ENCODE measurements around the gene PLEKHA8.

The PLEKHA8 gene, protein sequence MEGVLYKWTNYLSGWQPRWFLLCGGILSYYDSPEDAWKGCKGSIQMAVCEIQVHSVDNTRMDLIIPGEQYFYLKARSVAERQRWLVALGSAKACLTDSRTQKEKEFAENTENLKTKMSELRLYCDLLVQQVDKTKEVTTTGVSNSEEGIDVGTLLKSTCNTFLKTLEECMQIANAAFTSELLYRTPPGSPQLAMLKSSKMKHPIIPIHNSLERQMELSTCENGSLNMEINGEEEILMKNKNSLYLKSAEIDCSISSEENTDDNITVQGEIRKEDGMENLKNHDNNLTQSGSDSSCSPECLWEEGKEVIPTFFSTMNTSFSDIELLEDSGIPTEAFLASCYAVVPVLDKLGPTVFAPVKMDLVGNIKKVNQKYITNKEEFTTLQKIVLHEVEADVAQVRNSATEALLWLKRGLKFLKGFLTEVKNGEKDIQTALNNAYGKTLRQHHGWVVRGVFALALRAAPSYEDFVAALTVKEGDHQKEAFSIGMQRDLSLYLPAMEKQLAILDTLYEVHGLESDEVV

DNA sequence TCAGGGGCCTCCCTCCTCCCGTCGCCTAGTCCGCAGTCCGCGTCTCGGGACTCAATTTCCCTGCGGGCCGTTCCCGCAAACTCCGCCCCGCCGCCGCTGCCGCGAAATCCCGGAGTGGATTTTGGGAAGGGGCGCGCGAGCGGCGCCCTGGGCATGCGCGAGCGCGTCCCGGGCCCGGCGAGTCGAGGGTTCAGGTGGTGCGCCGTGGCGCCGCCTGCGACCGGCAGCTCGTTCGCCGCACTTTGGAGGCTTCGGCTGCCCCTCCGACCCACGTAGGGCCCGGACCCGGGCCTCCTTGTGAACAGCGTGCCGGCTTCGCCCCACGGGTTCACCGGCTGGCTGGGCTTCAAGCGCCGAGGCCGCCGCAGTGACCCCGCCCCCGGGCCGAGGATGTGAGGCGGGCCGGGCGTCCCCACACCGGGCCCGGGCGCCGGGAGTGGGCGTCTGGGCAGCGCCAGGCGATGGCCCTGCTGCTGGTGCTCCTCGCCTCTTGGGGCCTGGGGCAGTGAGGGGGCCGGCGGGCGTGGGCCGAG is at the start of gene PLEKHA8:
Gene PLEKHA8, plus strand, starts transcription at position 197 of the 533 bp plus-strand sequence. CDS start 351 bp downstream, outside the sequence.
- in situ Hi-C loops (cut with MboI; ENCODE audit: low sequenced_read_pairs): no loop called here

DNA sequence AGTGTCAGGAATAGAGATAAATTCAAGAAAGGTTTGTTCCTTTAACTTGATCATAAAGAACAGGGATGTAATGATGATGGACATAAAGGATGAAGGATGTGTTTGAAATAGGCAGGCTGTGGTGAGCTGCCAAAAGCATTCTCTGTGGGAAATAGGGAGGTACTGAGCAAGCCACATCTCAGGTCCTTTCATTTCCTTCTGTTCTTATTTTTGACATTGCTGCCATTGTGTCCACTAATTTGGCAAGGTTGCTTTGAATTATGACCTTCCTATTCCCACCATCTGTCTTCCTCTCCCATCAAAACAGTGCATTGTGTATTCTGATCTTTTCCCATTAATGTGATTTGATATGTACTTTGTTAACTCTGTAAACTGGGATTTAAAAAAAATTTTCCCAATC is 48.1 kb upstream of the PLEKHA8 start:
- in situ Hi-C loops (cut with MboI; ENCODE audit: low sequenced_read_pairs): no loop called here

DNA sequence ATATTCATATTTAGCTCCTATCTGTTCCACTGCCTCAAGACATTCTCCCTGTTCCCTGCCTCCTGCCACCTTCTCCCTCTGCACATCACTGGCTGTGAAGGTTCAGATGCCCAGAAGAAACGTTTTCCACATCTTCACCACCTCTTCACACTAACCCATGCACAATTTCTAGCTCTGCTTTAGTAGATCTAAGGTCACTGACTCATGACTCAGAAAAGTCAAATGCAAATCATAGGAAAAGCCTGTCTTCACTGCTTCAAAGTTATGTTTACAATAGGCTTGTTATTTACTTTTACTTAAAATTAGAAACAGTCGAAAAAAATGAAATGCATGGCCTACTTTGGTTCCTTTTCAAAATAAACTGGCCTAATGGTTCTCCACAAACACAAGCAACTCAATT is 41.1 kb upstream of the PLEKHA8 start:
- in situ Hi-C loops (cut with MboI; ENCODE audit: low sequenced_read_pairs): no loop called here

DNA sequence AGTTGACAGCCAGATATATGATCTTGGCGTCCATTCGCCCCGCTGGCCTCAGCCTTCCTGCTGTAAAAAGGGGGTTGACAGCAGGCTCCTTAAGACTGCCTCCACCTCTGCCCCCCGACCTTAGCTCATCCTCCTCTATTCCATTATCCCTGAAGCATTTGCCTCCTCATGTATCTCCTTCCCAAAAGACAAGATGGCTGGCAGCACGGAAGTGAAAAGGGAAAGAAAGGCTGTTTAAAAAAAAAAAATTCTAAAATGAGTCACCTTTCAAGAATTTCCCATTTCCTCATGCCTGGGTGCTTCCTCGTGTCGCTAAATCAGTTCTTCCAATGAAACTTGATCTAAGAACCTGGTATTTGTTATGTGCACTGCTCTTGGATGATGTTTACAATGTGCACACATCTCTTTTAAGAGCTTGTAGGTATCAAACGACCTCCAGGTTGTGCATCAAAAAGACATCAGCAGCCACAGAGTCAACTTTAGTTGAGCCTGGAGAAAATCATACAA is 40.3 kb upstream of the PLEKHA8 start:
- in situ Hi-C loops (cut with MboI; ENCODE audit: low sequenced_read_pairs): no loop called here

DNA sequence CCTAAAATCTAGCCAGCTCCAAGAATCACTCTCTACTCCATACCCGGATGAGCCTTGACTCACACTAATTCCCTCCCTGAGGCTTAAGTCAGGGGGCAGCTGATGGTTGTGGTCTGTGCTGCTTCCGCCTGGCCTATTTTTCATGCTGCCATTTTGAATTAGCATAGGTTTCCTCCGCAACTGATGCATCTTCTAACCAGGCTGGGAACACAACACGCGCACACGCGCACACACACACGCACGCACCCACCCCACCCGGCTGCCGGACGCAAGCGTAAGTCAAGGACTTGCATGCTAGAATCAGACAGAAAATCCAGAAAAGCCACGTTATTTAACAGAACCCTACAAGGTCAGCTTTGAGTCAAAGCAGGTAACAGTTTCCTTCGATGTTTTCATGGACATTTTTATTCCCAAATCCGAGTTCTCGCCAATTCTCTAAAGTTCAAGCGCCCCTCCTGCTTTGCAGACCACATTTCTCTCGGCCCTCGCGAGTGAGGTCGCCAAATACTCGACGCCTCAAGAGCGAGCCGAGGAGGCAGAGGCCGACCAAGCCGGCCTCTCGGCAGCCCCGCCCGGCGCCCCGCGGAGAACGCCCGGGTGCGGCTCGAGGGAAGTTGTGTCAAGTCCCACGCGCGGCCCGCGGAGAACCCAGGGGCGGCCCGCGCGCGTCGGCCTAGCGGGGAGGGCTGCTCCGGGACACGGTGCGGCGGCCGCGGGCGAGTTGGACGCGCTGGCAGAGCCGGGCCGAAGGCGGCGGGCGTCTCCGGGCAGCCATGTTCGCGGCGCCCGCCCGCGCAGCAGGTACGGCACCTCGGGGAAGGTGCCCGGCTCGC is 39.6 kb upstream of the PLEKHA8 start:
- in situ Hi-C loops (cut with MboI; ENCODE audit: low sequenced_read_pairs): no loop called here

DNA sequence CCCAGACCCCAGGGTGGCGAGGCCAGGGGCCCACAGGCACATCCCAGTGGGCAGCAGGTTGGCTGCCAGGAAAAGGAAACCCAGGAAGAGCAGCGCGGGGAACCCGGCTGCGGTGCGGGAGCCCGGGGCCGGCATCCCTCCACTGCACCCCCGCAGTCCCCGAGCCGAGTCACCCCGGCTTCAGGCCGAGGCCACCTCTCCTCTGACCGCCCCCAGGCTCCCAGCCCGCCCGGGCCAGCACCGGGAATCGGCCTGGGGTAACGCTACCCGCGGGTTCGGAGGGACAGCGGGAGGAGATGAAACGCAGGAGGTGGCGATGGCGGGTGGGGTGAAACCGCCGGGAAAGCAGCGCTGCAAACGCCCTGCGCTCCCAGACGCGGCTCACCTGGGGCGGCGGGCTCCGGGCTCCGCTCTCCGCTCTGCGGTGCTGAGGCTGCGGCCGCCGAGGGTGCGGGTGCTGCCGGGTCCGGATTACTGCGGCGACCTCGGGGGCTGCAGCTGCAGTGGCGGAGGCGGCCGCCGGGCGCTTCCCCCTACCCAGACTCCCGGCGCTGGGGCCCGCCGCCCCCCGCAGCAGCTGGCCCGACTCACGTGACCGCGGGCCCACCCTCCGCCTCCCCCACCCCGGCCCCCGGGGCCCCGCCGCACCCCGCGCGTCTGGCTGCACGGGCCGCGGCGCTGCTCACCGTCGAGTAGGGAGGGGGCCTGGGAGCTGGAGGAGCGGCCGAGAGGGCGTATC is 38.8 kb upstream of the PLEKHA8 start, which contains the start of gene SCRN1:
Gene SCRN1, minus strand, starts transcription at position 545 of the 739 bp plus-strand sequence. CDS start 20,734 bp downstream, outside the sequence.
- in situ Hi-C loops (cut with MboI; ENCODE audit: low sequenced_read_pairs): no loop called here

DNA sequence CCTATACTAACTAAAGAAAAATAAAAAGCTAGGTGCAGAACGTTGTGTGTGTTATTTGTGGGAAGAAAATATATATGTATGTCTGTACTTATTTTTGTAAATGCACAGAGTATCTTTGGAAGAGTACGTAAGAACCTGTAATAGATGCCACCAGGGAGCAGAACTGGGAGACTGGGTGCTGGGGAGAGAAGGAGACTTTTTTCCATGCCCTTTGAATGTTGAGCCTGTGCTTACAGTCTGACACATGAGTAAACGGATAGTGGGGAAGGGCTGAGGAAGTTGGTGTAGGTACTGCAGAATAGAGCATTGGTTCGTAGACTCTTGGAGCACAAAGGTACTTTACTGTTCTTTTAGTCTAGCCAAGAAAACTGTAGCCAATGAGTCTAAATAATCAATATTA is 37.3 kb upstream of the PLEKHA8 start:
- in situ Hi-C loops (cut with MboI; ENCODE audit: low sequenced_read_pairs): no loop called here

DNA sequence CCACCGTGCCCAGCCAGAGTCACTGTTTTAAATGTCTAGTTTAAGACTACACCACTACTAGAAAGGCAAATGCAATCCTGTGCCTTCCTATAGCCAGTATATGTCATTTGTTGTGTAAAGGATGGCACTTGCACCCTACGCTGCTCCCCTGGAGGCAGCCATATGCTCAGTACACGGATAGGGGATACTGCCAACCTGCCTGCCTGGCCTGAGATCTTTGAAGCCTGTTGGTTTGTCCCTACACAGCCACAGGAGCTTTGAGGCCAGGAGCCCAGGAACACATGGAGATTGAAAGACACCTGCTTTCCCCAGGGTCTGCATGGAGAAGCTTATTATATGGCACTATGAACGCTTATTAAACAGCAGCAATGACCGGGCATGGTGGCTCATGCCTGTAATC is 36.3 kb upstream of the PLEKHA8 start:
- in situ Hi-C loops (cut with MboI; ENCODE audit: low sequenced_read_pairs): no loop called here

DNA sequence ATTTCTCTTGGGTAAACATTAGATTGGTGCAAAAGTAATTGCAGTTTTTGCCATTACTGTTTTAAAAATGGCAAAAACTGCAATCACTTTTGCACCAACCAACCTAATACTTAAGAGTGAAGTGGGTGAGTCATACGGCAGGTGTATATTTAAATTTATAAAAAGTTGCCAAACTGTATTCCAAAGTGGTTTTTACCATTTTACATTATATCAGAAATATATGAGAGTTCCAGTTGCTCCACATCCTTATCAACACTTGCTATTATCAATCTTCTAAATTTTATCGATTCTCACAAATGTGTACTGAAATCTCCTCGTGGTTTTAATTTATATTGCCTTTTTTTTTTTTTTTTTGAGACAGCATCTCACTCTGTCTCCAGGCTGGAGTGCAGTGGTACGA is 35.1 kb upstream of the PLEKHA8 start:
- in situ Hi-C loops (cut with MboI; ENCODE audit: low sequenced_read_pairs): no loop called here

DNA sequence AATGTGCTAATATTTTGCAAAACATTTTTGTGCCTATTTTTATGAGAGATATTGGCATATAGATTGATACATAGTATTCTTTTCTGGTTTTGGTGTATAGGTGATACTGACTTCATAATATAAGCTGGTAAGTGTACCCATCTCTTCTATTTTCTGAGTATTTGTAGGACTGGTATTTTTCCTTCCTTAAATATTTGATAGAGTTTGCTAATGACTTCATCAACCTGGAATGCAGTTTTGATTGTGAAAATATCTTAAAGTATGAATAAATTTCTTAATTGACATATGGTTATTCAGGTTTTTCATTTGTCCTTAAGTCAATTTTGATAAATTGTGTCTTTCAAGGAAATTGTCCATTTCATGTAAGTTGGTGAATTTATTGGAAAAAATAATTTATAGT is 32.6 kb upstream of the PLEKHA8 start:
- in situ Hi-C loops (cut with MboI; ENCODE audit: low sequenced_read_pairs): no loop called here

DNA sequence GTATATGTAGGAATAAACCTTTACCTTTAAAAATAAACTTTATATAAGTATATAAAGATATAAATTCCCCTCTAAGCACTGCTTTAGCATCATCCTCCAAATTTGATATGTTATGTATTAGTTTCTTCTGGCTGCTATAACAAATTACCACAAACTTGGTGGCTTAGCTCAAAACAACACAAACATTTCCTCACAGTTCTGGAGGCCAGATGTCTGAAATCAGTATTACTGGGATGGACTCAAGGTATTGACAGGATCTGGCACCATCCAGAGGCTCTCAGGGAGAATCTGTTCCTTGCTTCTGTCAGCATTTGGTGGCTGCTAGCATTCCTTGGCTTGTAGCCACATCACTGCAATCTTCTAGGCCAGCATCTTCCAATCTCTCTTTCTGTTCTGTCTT is 31.9 kb upstream of the PLEKHA8 start:
- in situ Hi-C loops (cut with MboI; ENCODE audit: low sequenced_read_pairs): no loop called here

DNA sequence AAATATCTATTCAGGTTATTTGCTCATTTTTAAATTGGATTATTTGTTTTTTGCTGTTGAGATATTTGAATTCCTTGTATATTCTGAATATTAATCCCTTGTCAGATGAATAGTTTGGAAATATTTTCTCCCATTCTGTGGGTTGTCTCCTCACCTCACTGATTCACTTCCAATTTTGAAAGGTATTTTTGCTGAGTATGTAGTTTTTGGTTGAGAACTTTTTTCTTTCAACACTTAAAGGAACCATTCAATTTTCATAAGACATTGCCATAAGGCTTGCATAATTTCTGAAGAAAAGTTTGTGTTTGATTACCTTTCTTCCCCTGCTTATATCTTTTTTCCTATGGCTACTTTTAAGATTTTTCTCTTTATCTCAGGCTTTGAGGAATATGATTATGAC is 29.7 kb upstream of the PLEKHA8 start:
- in situ Hi-C loops (cut with MboI; ENCODE audit: low sequenced_read_pairs): no loop called here

DNA sequence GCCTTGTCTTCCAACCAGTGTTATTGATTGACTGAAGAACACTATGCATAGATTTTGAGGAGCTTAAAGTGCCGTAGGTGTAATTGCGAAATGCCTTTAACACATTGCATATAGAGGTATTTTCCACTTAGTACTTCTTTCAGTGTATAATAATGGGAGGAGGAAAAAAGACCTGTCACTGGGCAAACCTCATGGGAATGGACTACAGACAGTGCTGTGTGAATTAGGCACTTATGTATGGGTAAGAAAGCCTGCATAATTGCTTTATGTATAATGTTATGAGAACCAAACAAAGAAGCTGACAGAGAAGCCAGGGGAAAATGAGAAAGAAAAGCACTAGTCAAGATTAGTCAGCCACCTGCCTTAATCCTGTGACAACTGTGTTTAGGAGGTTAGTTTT is 26.2 kb upstream of the PLEKHA8 start:
- in situ Hi-C loops (cut with MboI; ENCODE audit: low sequenced_read_pairs): no loop called here

DNA sequence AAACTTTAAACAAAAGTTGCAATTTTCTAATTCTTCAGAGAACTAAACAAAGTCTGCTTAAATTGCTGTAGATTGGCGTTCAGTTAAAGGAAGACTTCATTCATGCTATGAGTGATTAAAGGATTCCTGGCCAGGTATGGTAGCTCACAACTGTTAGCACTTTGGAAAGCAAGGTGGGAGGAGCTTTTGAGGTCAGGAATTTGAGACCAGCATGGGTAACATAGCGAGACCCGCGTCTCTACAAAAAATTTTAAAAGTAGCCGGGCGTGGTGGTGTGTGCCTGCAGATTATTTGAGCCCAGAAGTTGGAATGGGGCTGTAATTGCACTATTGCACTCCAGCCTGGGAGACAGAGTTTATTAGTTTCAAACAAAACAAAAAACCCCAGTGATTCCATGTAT is 25.1 kb upstream of the PLEKHA8 start:
- in situ Hi-C loops (cut with MboI; ENCODE audit: low sequenced_read_pairs): no loop called here

DNA sequence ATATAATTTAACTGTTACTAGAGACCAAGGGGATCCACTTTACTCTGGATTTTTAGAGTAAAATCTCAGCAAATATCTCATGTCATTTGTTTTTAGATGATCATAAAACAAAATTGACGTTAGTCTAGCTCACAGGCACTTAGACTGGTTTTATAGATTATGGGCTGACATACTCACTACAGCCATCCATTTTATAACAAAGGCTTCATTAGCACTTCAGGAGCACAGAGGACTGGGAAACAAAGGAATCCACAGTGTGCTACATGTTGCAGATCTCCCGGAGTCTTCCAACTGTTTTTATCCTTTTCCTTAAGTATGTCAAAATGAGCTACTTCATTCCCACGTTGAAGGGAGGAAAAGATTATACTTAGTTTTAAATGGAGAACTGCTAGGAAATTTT is 22.7 kb upstream of the PLEKHA8 start:
- in situ Hi-C loops (cut with MboI; ENCODE audit: low sequenced_read_pairs): no loop called here

DNA sequence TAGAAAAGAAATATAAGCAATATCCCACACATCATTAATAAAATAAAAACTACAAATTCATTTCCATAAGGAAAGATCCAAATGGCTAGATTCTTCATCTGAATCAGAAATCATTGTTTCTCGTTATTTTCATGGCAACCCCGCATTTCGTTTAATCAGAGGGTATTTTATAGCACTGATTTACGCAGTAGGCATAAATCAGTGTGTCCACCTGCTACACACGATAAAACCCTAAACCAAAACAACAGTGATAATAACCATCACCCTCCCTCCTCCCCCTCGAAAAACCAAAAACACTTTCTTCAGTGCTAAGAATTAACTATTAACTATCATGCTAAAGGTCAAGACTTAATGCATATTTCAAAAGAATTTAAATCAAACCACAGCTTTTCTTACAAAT is 18.2 kb upstream of the PLEKHA8 start:
- in situ Hi-C loops (cut with MboI; ENCODE audit: low sequenced_read_pairs): no loop called here

DNA sequence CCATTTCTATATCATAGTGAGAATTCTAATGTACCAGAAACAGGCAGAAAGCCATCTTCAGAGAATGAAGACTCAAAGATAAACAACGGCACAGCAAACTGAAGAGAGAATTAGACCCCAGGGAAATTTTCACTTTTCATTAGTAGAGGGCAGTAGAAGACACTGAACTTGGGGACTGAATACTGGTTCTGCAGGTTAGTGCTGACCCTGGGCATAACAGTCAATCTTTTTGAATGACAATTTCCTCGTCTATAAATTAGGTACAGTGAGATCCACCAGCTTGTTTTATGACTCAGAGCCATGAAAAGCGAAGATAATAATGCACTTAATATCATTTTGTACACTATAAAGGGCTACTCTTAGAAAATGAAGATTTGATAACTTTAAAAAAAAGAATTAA is 15.5 kb upstream of the PLEKHA8 start:
- in situ Hi-C loops (cut with MboI; ENCODE audit: low sequenced_read_pairs): no loop called here

DNA sequence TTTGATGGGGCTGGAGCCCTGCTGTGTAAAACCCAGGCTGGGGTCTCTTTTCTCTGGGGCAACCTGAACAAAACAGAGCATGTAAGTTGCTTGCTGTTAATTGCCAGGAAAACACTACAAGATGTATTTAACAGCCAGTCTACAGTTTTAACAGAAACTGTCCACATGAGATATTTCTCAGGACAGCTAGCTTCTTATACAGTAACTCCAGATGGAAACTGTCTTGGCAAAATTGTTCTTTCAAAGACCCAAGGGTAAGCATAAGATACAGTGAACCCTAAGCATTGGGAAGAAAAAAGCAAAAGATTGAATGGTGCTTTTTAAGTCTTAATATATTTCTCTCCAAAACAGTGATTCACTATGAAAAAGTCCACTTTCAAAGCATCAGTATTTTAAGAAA is 9.8 kb upstream of the PLEKHA8 start:
- in situ Hi-C loops (cut with MboI; ENCODE audit: low sequenced_read_pairs): no loop called here

DNA sequence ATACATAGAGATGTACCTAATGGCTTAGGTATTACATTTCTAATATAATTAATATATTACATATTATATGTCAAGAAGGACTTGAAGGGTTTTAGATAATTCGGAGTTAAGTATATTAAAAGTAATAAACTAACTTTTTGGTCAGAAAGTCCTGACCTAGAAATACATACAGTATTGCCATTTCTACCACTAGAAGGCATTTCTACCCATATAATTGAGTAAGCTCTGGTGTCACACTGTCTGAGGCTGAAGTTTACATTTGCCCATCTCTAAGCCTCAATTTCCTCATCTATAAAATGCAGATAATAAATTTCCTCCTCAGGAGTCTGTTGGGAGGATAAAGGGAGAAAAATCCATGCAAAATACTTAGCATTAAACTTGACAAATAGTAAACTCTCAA is 8.8 kb upstream of the PLEKHA8 start:
- in situ Hi-C loops (cut with MboI; ENCODE audit: low sequenced_read_pairs): no loop called here

DNA sequence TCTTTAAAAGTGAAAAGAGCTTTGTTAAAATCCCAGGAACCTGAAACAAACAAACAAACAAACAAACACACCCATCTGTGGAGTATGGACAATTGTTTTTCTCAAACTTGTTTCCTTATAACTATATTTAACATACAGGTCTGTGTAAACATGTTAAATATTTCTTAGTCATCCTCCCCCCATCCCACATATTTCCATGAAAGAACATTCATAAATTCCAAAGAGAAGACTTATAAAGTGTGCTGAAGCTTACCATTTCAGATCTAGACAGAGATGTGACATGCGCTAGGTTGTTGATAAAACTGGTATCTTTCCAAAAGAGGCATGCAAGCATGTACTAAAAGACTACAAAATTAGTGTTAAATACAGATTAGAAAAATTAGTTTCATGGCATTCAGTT is 8.3 kb upstream of the PLEKHA8 start:
- in situ Hi-C loops (cut with MboI; ENCODE audit: low sequenced_read_pairs): no loop called here

DNA sequence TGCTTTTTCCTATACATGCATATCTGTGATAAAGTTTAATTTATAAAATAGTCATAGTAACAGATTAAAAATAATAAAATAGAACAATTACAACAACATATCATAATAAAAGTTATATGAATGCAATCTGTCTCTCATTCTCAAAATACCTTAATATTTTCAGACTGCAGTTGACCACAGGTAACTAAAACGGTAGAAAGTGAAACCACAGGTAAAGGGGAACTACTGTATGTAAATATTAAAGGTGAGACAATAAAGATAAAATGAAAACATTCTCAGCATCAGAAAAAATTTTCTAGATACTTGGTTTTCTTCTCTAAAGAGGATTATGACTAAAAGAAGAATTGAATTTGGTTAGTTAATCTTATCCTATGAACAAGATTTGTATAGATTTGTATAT is 7.7 kb upstream of the PLEKHA8 start:
- in situ Hi-C loops (cut with MboI; ENCODE audit: low sequenced_read_pairs): no loop called here

Measured in HL-60/S4 (cell line).